T-helper 2 cell treated with Interferon-gamma antibody and Interleukin-4, amounts not matched to agents 5 μg/mL and 100 μg/mL, for 36 hours (primary cell): ENCODE data around the gene PTPN21.

Experiments
- DNase-seq: peaks from one replicate; pipeline ENCODE4 v3.0.0; 2021; ENCODE audit warnings: low spot score
- H3K27ac Mint-ChIP-seq: one replicate; pipeline ENCODE4 v1.8.0; 2021; ENCODE audit warnings: mild to moderate bottlenecking, mixed read lengths
- H3K27me3 Mint-ChIP-seq: one replicate; pipeline ENCODE4 v1.8.0; 2021; ENCODE audit warnings: low read depth, mixed read lengths
- H3K36me3 Mint-ChIP-seq: one replicate; pipeline ENCODE4 v1.8.0; 2021; ENCODE audit warnings: low read depth, mixed read lengths
- H3K4me1 Mint-ChIP-seq: one replicate; pipeline ENCODE4 v1.8.0; 2021; ENCODE audit warnings: low read depth, mixed read lengths
- H3K4me3 Mint-ChIP-seq: one replicate; pipeline ENCODE4 v1.8.0; 2022; ENCODE audit warnings: mild to moderate bottlenecking, moderate library complexity, mixed read lengths
- H3K9me3 Mint-ChIP-seq: one replicate; pipeline ENCODE4 v1.8.0; 2021; ENCODE audit warnings: mixed read lengths

Gene PTPN21

DNA sequence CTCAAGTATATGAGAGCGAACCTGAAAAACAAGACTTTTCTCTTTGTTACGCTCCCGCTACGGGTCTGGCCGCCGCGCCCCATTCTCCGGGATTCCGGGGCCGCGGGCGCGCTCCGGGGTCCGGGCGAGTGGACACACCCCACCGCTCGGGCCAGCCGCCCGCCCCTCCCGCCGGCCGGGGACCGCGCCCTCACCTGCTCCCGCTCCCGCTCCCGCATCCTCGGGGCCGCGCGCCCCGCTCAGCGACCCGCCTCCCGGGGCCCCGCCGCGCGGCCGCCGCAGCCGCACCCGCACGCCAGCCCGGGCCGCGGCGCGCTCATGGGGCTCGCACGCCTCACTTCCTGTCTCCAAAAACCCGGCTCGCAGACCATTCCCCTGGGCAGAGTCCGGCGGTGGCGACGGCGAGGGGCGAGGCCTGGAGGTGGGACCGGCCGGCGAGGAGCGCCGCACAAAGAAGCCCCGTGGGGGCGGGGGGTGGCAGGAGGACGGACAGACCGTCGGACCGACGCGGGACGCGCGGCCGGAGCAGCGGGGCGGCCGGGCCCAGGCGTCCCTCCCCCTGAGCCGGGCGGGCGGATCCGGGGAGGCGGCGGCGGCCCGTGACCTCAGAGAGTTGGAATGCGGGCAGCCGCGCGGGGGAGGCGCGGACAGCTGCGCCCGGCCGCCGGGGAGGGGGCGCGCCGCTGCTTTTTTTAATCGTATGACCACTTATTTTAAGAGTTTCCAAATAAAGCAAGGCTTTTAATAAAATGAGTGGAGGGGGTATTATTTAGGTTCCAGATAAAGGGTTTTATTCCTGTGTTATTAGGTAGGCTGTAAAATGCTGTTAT lies at the start of gene PTPN21:
Gene PTPN21 (minus strand): TSS at position 551 of the 830 bp plus-strand sequence. CDS start 4,590 bp downstream, outside the sequence.
- H3K27ac Mint-ChIP-seq: no peak within 1 kb of the TSS
- peaks cover 50% of the 10 kb centered on the region for H3K27me3 Mint-ChIP-seq
- H3K36me3 Mint-ChIP-seq: peaks cover 1% of the 10 kb centered on the region
- DNase-seq: peak; percentile 23
- H3K4me1 Mint-ChIP-seq: peaks cover 35% of the 10 kb centered on the region
- H3K4me3 Mint-ChIP-seq: peak within 1 kb of the TSS; percentile 77
- no peaks in the 10 kb centered on the region for H3K9me3 Mint-ChIP-seq

DNA sequence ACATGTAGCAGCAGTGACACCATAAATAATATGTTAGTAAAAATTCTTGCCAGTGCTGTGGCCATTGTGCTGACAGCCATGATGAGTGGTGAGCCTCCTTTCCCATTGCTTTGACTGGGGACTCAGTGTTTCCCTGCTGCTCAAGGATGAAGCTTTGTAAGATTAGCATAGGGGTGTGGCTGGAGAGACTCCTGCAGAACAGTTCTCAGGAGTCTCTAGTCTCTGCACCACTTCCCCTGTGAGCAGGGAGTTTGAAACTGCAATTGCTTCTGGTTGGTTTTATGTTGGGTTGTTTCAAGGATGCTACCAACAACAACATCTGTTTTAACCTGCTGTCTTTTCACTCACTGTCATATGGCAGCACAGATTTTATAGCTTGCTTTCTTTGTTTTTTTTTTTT lies 49.4 kb upstream of the PTPN21 start:
- Mint-ChIP-seq H3K27me3 (no peaks in the 10 kb centered on the region), H3K4me3 (no peak overlapping the region), H3K36me3 (peaks cover 60% of the 10 kb centered on the region), H3K27ac (no peak overlapping the region), H3K9me3 (no peaks in the 10 kb centered on the region), H3K4me1 (peaks cover 24% of the 10 kb centered on the region)
- no peak for DNase-seq

DNA sequence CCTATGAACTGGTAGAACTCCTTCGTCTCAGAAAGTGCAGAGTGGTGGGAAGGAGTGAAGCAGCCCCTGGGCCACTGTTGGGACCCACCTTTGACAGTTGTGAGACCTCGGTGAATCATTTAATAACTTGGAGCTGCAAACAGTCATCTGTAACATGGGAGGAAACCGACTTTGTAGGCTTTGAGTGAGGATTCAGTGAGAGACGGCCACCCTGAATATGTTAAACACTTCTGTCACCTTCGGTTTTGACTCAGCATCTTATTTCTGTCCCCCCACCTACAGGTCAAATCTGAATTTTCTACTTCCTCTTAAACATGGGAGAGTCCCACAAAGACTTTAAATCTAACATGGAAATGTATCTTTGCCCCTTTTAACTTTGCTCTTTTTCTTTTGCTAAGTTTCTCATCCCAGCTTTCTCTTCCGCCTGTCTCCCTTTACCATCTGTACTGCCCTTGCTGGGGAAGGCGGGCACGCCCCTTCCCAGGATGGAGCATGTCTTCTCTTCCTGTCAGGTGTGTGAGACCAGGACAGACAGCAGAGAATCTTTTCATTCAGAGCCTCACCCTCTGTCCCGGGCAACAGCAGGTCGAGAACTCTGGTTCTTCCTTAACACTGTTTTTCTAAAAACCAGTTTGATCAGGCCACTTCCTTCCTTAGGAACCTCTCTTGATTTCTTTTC lies 45.1 kb upstream of the PTPN21 start:
- DNase-seq: peak; percentile 55
- H3K36me3 Mint-ChIP-seq: peaks cover 60% of the 10 kb centered on the region
- H3K9me3 Mint-ChIP-seq: no peaks in the 10 kb centered on the region
- peak overlapping the region; percentile 73 for H3K4me3 Mint-ChIP-seq
- peaks cover 35% of the 10 kb centered on the region for H3K4me1 Mint-ChIP-seq
- H3K27me3 Mint-ChIP-seq: no peaks in the 10 kb centered on the region
- H3K27ac Mint-ChIP-seq: peak overlapping the region; percentile 91

GRCh38 chr14:88599326-88599725 lies 44.5 kb upstream of the PTPN21 start:
- Mint-ChIP-seq H3K4me1 (peaks cover 35% of the 10 kb centered on the region), H3K4me3 (peak overlapping the region; percentile 68), H3K36me3 (peaks cover 58% of the 10 kb centered on the region)

GRCh38 chr14:88598097-88598675 lies 43.4 kb upstream of the PTPN21 start:
- Mint-ChIP-seq H3K36me3 (peaks cover 55% of the 10 kb centered on the region), H3K27ac (peak overlapping the region; percentile 46), H3K4me1 (peaks cover 29% of the 10 kb centered on the region), H3K27me3 (no peaks in the 10 kb centered on the region), H3K9me3 (no peaks in the 10 kb centered on the region), H3K4me3 (no peak overlapping the region)
- no peak for DNase-seq

More at GRCh38 chr14:88599326-88599725, 44.5 kb upstream of the PTPN21 start:
- Mint-ChIP-seq H3K27ac (peak overlapping the region; percentile 91), H3K9me3 (no peaks in the 10 kb centered on the region), H3K27me3 (no peaks in the 10 kb centered on the region)
- DNase-seq: no peak

- Mint-ChIP-seq H3K27ac (no peak overlapping the region), H3K4me1 (peaks cover 29% of the 10 kb centered on the region), H3K27me3 (no peaks in the 10 kb centered on the region), H3K9me3 (no peaks in the 10 kb centered on the region), H3K36me3 (peaks cover 51% of the 10 kb centered on the region), H3K4me3 (no peak overlapping the region)
- no peak for DNase-seq
These were observed 42.8 kb upstream of the PTPN21 start for GRCh38 chr14:88597601-88598000.

DNA sequence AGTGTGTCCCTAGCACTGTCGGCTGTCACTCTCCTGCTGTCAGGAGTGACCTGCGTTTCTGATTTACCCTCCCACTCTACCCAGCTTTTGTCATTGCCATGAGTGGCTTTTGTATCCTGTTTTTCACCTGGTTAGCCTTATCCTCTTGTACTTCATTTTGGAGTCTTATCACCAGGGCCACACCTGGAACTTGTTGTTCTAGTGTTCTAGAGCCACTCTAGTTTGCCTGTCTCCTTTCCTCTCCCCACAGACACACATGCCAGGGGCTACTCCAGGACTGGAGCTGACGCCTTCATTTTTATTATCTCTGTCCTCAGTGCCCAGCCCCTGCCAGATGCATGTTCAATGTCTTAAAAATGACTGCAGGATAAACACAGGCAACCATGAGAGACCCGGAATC lies 42.2 kb upstream of the PTPN21 start:
- H3K27me3 Mint-ChIP-seq: no peaks in the 10 kb centered on the region
- no peak for DNase-seq
- H3K4me3 Mint-ChIP-seq: no peak overlapping the region
- H3K4me1 Mint-ChIP-seq: peaks cover 29% of the 10 kb centered on the region
- H3K9me3 Mint-ChIP-seq: no peaks in the 10 kb centered on the region
- peaks cover 46% of the 10 kb centered on the region for H3K36me3 Mint-ChIP-seq
- H3K27ac Mint-ChIP-seq: no peak overlapping the region

GRCh38 chr14:88592031-88592430 lies 37.2 kb upstream of the PTPN21 start:
- Mint-ChIP-seq H3K36me3 (peaks cover 30% of the 10 kb centered on the region), H3K27ac (no peak overlapping the region), H3K9me3 (no peaks in the 10 kb centered on the region), H3K4me3 (no peak overlapping the region), H3K27me3 (no peaks in the 10 kb centered on the region), H3K4me1 (peaks cover 5% of the 10 kb centered on the region)
- DNase-seq: no peak

DNA sequence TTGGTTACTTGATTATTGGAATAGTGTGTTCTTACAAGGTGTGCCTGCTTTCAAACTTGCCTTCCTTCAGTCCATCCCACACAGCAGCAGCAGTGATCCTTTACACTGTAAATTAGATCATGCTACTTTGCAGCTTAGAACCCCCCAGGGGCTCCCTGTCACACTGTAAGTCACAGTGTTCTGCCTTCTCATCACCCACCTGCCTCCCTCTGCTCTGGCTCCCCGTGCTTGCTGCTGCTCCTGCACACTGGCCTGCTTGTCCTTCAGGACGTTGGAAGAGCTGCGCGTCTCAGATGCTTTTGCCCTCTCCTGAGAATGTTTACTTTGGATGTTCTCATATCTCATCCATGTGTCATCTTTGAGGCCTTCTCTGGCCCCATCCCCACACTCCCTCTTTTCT lies 35.4 kb upstream of the PTPN21 start:
- H3K36me3 Mint-ChIP-seq: peaks cover 37% of the 10 kb centered on the region
- H3K27me3 Mint-ChIP-seq: no peaks in the 10 kb centered on the region
- H3K9me3 Mint-ChIP-seq: peaks cover 5% of the 10 kb centered on the region
- no peak overlapping the region for H3K4me3 Mint-ChIP-seq
- DNase-seq: no peak
- H3K27ac Mint-ChIP-seq: no peak overlapping the region
- H3K4me1 Mint-ChIP-seq: peaks cover 1% of the 10 kb centered on the region

DNA sequence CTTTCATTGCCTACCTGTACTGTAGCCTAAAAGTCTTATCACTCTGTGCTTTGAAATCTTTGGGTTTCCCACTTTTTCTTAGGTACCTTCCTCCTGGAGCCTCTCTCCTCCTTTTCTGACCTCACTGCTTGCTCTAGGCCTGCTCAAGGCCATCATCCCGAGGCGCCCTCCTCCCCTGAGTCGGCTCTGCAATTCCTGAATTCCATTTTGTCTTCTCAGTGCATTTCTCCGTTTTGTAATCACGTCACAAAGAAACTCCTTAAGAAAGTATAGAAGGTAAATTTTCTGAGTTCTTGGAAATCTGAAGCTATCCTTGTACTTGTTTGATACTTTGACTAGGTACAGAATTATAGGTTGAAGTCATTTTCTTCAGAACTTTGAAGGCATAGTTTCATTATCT lies 33.3 kb upstream of the PTPN21 start:
- Mint-ChIP-seq H3K4me1 (peaks cover 1% of the 10 kb centered on the region), H3K27me3 (no peaks in the 10 kb centered on the region), H3K36me3 (peaks cover 43% of the 10 kb centered on the region), H3K9me3 (peaks cover 5% of the 10 kb centered on the region), H3K27ac (no peak overlapping the region), H3K4me3 (no peak overlapping the region)
- DNase-seq: no peak

DNA sequence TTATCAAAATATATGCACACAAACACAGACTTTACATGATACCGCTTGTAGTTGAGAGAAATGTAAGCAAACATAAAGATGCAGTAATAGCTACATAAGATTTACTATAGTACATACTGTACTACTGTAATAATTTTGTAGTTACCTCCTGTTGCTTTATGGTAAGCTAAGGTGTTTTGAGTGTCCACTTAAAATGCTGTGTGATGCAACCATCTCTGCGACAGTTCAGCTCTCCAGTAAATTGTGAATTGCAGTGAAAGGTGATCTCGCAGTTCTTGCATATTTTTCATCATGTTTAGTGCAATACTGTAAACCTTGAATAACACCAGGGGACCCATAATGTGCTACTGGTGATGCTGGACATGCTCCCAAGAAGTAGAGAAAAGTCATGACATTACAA lies 29.6 kb upstream of the PTPN21 start:
- Mint-ChIP-seq H3K4me1 (peaks cover 1% of the 10 kb centered on the region), H3K27ac (no peak overlapping the region), H3K36me3 (peaks cover 55% of the 10 kb centered on the region), H3K27me3 (no peaks in the 10 kb centered on the region), H3K4me3 (no peak overlapping the region), H3K9me3 (peaks cover 5% of the 10 kb centered on the region)
- no peak for DNase-seq

DNA sequence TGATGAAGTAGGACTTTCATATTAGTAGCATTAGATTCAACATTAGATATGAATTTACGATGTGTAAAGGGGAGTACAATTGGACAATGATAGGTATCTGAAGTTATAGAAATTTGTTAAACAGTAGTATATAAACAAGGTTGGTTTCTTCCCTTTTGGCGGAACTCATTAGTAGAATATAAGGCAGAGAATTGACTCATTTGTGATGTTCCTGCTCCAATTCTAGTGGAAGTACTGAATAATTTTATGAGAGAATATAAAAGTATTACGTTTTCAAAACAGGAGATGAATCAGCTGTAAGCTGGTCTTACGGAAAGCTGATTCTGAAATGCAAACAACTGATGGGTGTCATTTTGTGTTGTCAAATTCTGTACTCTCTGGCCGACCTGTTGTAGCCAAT lies 21.4 kb upstream of the PTPN21 start:
- no peaks in the 10 kb centered on the region for H3K4me1 Mint-ChIP-seq
- no peak overlapping the region for H3K4me3 Mint-ChIP-seq
- no peaks in the 10 kb centered on the region for H3K27me3 Mint-ChIP-seq
- H3K27ac Mint-ChIP-seq: no peak overlapping the region
- DNase-seq: no peak
- no peaks in the 10 kb centered on the region for H3K9me3 Mint-ChIP-seq
- peaks cover 60% of the 10 kb centered on the region for H3K36me3 Mint-ChIP-seq

GRCh38 chr14:88572117-88572516 lies 17.3 kb upstream of the PTPN21 start:
- H3K27ac Mint-ChIP-seq: no peak overlapping the region
- no peaks in the 10 kb centered on the region for H3K27me3 Mint-ChIP-seq
- H3K9me3 Mint-ChIP-seq: peaks cover 6% of the 10 kb centered on the region
- DNase-seq: no peak
- H3K4me1 Mint-ChIP-seq: no peaks in the 10 kb centered on the region
- H3K4me3 Mint-ChIP-seq: no peak overlapping the region
- H3K36me3 Mint-ChIP-seq: peaks cover 68% of the 10 kb centered on the region

DNA sequence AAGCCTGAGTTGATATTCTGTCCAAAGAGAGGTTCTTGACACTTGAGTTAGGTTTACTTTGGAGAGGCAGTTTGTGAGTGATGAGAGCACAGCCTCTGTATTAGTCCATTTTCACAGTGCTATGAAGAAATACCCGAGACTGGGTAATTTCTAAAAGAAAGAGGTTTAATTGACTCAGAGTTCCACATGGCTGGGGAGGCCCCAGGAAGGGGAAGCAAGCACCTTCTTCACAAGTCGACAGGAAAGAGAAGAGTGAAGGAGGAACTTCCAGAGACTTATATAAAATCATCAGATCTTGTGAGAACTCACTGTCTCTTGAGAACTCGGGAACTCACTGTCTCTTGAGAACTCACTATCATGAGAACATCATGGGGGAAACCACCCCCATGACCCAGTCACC lies 13.4 kb upstream of the PTPN21 start:
- Mint-ChIP-seq H3K4me1 (peaks cover 14% of the 10 kb centered on the region), H3K27ac (no peak overlapping the region), H3K36me3 (peaks cover 58% of the 10 kb centered on the region), H3K27me3 (no peaks in the 10 kb centered on the region), H3K4me3 (no peak overlapping the region), H3K9me3 (peaks cover 6% of the 10 kb centered on the region)
- DNase-seq: no peak
